ENCODE measurements around the gene RAB3GAP2.
"Not testable (repeated sequence)": the region's sequence is repeated elsewhere in the genome, so short reads cannot be mapped to it uniquely, and the experiment has no call there.

Gene RAB3GAP2

DNA sequence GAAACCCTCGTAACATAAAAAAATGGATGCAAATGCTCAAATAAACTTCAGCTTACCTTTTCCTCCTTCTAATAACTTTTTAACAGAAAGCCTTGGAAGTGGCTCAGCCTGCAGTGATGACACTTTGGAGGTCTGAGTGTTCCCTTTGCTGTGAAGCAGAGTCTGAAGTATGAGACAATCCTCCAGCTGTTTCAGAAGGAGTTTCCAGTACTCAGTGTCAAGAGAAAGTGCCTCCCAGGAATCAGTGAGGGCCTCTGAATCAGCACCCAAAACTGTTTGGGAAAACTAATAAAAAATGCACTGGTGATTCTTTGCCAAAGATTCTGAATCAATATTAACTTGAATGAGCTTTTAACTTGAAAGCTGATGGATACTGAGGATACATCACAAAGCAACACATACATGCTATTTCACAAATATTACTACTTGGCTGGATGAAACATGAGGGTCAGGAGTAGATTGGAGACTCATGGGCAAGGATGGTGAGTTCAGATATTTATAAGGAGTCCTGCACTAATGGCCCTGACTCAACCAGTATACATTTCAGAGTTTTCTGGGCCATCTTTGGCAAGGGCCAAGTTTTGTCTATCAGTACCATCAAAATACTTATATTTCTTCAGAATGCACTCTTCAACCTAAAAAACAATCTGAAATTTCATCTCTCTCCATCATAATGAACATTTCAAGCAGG lies 101.3 kb downstream of the RAB3GAP2 start:
- DNase-seq (ENCODE audit: low spot score) = no peak
- TF ChIP-seq, protein P1, sequence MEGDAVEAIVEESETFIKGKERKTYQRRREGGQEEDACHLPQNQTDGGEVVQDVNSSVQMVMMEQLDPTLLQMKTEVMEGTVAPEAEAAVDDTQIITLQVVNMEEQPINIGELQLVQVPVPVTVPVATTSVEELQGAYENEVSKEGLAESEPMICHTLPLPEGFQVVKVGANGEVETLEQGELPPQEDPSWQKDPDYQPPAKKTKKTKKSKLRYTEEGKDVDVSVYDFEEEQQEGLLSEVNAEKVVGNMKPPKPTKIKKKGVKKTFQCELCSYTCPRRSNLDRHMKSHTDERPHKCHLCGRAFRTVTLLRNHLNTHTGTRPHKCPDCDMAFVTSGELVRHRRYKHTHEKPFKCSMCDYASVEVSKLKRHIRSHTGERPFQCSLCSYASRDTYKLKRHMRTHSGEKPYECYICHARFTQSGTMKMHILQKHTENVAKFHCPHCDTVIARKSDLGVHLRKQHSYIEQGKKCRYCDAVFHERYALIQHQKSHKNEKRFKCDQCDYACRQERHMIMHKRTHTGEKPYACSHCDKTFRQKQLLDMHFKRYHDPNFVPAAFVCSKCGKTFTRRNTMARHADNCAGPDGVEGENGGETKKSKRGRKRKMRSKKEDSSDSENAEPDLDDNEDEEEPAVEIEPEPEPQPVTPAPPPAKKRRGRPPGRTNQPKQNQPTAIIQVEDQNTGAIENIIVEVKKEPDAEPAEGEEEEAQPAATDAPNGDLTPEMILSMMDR (IDR thresholded peaks at IDR 0.05; ENCODE audit: extremely low read depth, missing control alignments) = no peak

DNA sequence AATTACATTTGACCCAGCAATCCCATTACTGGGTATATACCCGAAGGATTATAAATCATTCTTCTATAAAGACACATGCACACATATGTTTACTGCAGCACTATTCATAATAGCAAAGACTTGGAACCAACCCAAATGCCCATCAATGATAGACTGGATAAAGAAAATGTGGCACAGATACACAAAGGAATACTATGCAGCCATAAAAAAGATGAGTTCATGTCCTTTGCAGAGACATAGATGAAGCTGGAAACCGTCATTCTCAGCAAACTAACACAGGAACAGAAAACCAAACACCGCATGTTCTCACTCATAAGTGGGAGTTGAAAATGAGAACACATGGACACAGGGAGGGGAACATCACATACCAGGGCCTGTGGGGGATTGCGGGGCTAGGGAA lies 102.4 kb downstream of the RAB3GAP2 start:
- not testable (repeated sequence) for DNase-seq (ENCODE audit: low spot score)

DNA sequence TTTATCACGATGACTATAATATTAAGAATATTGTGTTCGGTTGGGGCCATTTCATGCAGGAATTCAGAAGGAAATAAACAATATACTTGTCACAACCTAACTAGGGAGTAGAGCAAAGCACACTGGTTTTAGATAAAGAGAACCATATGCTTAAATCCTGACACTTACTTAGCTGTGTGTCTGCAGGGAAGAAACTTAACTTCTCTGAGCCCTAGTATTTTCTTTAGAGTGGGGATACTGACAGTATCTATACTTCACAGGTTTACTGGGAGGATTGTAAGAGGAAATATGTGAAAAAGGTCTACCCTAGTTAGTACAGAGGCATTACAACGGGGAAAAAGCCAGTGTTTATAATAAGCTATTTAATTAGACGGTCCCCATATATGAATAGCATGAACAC lies 105.4 kb downstream of the RAB3GAP2 start:
- TF ChIP-seq, protein P1 (IDR thresholded peaks at IDR 0.05; ENCODE audit: extremely low read depth, missing control alignments) = no peak
- DNase-seq (ENCODE audit: low spot score) = no peak

DNA sequence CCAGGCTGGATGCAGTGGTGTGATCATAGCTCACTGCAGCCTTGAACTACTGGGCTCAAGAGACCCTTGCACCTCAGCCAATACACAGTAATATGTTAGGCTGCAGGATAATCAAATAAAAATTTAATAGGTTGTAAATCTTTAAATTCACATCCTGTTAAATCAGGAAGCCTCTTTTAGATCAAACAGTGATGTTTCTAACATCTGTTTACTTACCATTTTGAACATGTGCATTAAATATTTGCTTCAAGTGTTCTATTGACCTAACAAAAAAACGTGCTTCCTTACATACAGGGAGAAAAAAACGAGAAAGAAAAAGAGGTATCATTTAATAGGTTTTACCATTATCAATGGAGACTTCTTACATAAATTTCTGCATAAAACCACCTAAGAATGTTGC lies 107.7 kb downstream of the RAB3GAP2 start:
- DNase-seq (ENCODE audit: low spot score) = no peak
- TF ChIP-seq, protein P1 (IDR thresholded peaks at IDR 0.05; ENCODE audit: extremely low read depth, missing control alignments) = no peak

DNA sequence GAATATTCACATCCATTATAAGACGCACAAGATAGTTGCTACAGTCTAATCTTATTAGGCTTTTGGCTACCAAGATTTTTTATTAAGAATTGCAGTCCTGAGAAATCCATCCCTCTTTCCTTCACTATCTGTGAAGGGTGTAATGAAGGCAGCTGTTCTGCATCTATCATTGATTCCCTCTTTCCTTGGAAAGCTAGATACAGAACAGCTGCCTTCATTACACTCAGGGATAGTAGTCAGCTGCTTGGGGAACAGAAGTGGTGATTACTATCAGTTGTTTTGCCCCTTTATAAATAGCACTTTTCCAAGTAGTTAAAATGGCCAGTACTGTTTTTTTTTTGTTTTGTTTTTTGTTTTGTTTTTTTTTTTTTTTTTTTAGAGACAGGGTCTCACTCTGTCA lies 108.1 kb downstream of the RAB3GAP2 start:
- no peak for DNase-seq (ENCODE audit: low spot score)
- TF ChIP-seq, protein P1 (IDR thresholded peaks at IDR 0.05; ENCODE audit: extremely low read depth, missing control alignments) = no peak

DNA sequence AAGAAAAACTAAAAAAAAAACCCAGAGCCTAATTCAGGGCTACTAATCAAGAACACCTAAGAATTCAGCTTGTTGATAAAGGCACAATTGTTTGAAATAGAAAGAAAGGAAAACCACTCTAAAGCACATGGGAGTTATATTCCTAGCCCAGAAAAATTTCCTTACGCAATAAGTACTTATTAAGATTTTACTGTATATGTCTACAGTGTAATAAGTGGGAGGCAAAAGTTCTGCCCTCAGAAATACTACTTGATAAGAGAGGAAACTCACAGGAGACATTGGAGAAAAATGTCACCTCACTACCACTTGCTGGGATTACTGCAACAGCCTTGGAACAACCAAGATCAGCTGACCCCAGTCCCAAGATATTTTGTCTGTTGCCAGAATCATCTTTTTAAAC lies 112.2 kb downstream of the RAB3GAP2 start:
- no peak for DNase-seq (ENCODE audit: low spot score)
- TF ChIP-seq, protein P1 (IDR thresholded peaks at IDR 0.05; ENCODE audit: extremely low read depth, missing control alignments) = no peak

DNA sequence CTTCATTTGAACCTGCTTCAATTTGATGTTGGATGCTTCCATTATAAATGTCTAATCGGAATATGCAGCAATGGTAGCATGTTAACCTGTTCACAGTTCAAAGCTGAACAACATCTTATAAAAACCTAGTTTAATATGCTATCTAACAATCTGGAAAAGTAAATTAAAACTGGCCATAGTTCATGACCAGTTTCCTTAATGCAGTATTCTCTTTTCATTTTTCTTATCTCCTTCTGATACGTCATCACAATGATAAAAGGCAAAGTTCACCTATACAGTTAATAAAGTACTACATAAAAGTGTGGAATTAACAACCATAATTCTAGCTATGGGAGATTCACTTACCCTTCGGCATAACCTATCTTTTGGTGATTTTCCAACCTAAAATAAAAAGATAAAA lies 113.2 kb downstream of the RAB3GAP2 start:
- DNase-seq (ENCODE audit: low spot score) = no peak

DNA sequence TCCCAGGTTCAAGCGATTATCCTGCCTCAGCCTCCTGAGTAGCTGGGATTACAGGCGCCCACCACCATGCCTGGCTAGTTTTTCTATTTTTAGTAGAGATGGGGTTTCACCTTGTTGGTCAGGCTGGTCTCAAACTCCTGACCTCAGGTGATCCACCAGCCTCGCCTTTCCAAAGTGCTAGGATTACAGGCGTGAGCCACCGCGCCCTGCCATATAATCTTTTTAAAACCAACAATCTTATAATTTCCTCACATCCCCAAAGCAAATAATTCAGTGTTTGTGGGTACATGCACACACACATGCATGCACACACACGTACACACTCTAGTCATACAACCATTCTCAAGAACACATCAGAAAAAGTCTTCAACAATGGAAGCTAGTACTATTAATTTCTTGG lies 113.7 kb downstream of the RAB3GAP2 start:
- not testable (repeated sequence) for DNase-seq (ENCODE audit: low spot score)

More for the DNA sequence above, 113.2 kb downstream of the RAB3GAP2 start:
- TF ChIP-seq, protein P1 (IDR thresholded peaks at IDR 0.05; ENCODE audit: extremely low read depth, missing control alignments) = no peak

Data from GM20000 (cell line).